Mucosa of gallbladder (tissue), 1 donor: ENCODE results near the gene ISLR. TPM values are rescaled to one million over a fixed set of nuclear protein-coding genes. Genes with fewer than 3 reads are reported as not detected.

Source experiments
- DNase-seq: peaks from one replicate; pipeline ENCODE4 v3.0.0-alpha.2; 2020; ENCODE audit warnings: low spot score
- total RNA-seq: library from RNA; stranded (reverse); gene quantifications from one replicate; pipeline ENCODE4 v1.2.1, GENCODE V29; 2021
- donor health status: DM: no; HTN: no; CAD: no.

The ISLR gene
- total RNA-seq, 1 donor from 2014 or later, result 53.0 TPM

GRCh38 chr15:74172701-74173379, 670 bp upstream of the ISLR start:
- peak; percentile 51 for DNase-seq

GRCh38 chr15:74174219-74174957, 878 bp downstream of the ISLR start:
- DNase-seq, result peak; percentile 65

- no peak for DNase-seq
Measured at GRCh38 chr15:74174958-74175253, 1.4 kb downstream of the ISLR start.

GRCh38 chr15:74175271-74176191, 2.0 kb downstream of the ISLR start:
- DNase-seq, result no peak

GRCh38 chr15:74176262-74177214, 3.0 kb downstream of the ISLR start:
- DNase-seq, result no peak

GRCh38 chr15:74178326-74179100, 5.0 kb downstream of the ISLR start:
- no peak for DNase-seq

GRCh38 chr15:74179101-74179841, 5.8 kb downstream of the ISLR start:
- DNase-seq, result peak; percentile 57

GRCh38 chr15:74179983-74180880, 6.7 kb downstream of the ISLR start:
- DNase-seq, result no peak

- no peak for DNase-seq
Measured at GRCh38 chr15:74180881-74181602, 7.5 kb downstream of the ISLR start.

- DNase-seq, result no peak
Measured at GRCh38 chr15:74182131-74182530, 8.6 kb downstream of the ISLR start.

GRCh38 chr15:74184582-74185091, 11.1 kb downstream of the ISLR start:
- no peak for DNase-seq

GRCh38 chr15:74185710-74186348, 12.3 kb downstream of the ISLR start:
- no peak for DNase-seq

- DNase-seq, result no peak
Measured at GRCh38 chr15:74188216-74188615, 14.7 kb downstream of the ISLR start.

GRCh38 chr15:74191798-74192197, 18.3 kb downstream of the ISLR start:
- DNase-seq, result no peak

- no peak for DNase-seq
Measured at GRCh38 chr15:74192751-74193150, 19.2 kb downstream of the ISLR start.

GRCh38 chr15:74193299-74193718, 19.8 kb downstream of the ISLR start:
- DNase-seq, result no peak

GRCh38 chr15:74193905-74194304, 20.4 kb downstream of the ISLR start:
- DNase-seq, result no peak
